GM12892 (cell line): ENCODE results near the gene ASIP.

Source experiments
- POLR2A ChIP-seq: IDR thresholded peaks from 2 replicates; pipeline ENCODE4 v1.6.1; 2011; ENCODE audit warnings: low read depth, low read length, control low read depth
- POLR2AphosphoS5 ChIP-seq: IDR thresholded peaks from 2 replicates; pipeline ENCODE4 v1.6.1; 2011; ENCODE audit warnings: low read depth, low read length, control low read depth
- TAF1 ChIP-seq: IDR thresholded peaks from 2 replicates; pipeline ENCODE4 v1.6.1; 2011; ENCODE audit warnings: low read depth, mild to moderate bottlenecking, control low read depth, low read length, borderline replicate concordance

DNA sequence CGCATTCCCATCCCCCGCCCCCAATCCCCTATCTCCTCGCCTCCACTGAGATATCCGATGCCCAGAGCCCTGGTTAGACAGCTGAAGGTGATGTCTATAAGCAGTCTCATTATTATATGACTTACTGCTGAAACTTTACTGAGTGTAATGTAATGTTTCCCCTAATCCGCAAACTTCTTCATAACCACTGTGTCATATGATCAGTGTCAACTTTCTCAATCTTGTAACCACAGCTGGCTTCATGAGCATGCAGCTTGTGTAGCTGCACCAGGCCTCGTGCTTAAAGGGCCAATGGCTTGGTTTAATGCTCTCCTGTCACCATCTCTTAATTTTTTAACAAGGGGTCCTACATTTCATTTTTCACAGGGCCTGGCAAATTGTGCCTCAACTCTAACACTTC is 8.1 kb downstream of the ASIP start:
- TF ChIP-seq TAF1 (no peak), POLR2A (no peak), POLR2AphosphoS5 (no peak)
